Endothelial cell of umbilical vein (primary cell): Measurements from ENCODE around the gene CMIP. TPM values are rescaled to one million over a fixed set of nuclear protein-coding genes. Genes with fewer than 3 reads are reported as not detected.

Experiments
- BruUV-seq: library from RNA; stranded (reverse); fragments of 400-500 nt; replicated peaks from 2 replicates; lab custom pipeline; 2021; lab: Mats Ljungman, UMichigan
- CTCF ChIA-PET: fragments of 300-600, 350-600 bp; sonication (Branson Sonifier 250); formaldehyde crosslinking; loops from one replicate; lab custom pipeline; 2021; ENCODE audit warnings: antibody characterized with exemption, inconsistent platforms; lab: Charles Lee
- POLR2A ChIA-PET: fragments of 300-600, 350-600 bp; sonication (Branson Sonifier 250); formaldehyde crosslinking; loops from one replicate; lab custom pipeline; 2021; ENCODE audit warnings: antibody characterized with exemption, inconsistent platforms; lab: Charles Lee
- DNase-seq: peaks from one replicate; pipeline ENCODE4 v3.0.0-alpha.2; 2011; ENCODE audit warnings: low read depth, low spot score
- FAIRE-seq: peaks from 2 replicates; lab custom pipeline; 2011; peaks lifted over from hg19 to GRCh38; lab: Jason Lieb, UNC
- H2AFZ ChIP-seq: 2 replicates; pipeline ENCODE4 v1.6.0; 2012; ENCODE audit warnings: low read depth, low read length, control low read depth, inconsistent platforms
- H3K27ac ChIP-seq: 2 replicates; pipeline ENCODE4 v1.5.1; 2011; ENCODE audit warnings: low read depth, mild to moderate bottlenecking, control low read depth, low read length, moderate library complexity; ENCODE audit not compliant: insufficient read depth
- H3K27me3 ChIP-seq, 2 experiments: 2 replicates each; pipeline versions ENCODE4 v1.6.0 to v1.6.1; 2011; ENCODE audit warnings: low read length in 2 of 2, mixed read lengths in 1 of 2; ENCODE audit not compliant: control insufficient read depth in 2 of 2, insufficient read depth in 2 of 2
- H3K36me3 ChIP-seq, 2 experiments: 2 replicates in 1 of 2; 3 replicates in 1 of 2; pipeline ENCODE4 v1.5.1; 2011; ENCODE audit warnings: low read length in 2 of 2, mild to moderate bottlenecking in 1 of 2, moderate library complexity in 1 of 2; ENCODE audit not compliant: control insufficient read depth in 2 of 2, insufficient read depth in 2 of 2; ENCODE audit errors: extremely low read depth in 1 of 2
- H3K4me1 ChIP-seq: 3 replicates; pipeline ENCODE4 v1.5.1; 2011; ENCODE audit warnings: mild to moderate bottlenecking, low read length; ENCODE audit not compliant: control insufficient read depth, insufficient read depth; ENCODE audit errors: extremely low read depth
- H3K4me2 ChIP-seq: 2 replicates; pipeline ENCODE4 v1.6.1; 2011; ENCODE audit warnings: low read length, control low read depth, mixed read lengths; ENCODE audit not compliant: insufficient read depth
- H3K4me3 ChIP-seq, 3 experiments: fragments of 200-600 bp in 1 of 3; sonication (generic), shearing (Covaris generic) in 1 of 3; replicated peaks in 1 of 3; 2 replicates each; pipeline ENCODE4 v1.5.1; 2011 to 2016; ENCODE audit warnings: control low read depth in 3 of 3, low read length in 3 of 3, mild to moderate bottlenecking in 2 of 3, inconsistent platforms in 1 of 3, low read depth in 1 of 3, moderate library complexity in 1 of 3; ENCODE audit not compliant: insufficient read depth in 1 of 3
- H3K79me2 ChIP-seq: 2 replicates; pipeline ENCODE4 v1.6.0; 2012; ENCODE audit warnings: low read length, inconsistent platforms; ENCODE audit not compliant: control insufficient read depth, insufficient read depth
- H3K9ac ChIP-seq: replicated peaks from 2 replicates; pipeline ENCODE3; 2011; ENCODE audit warnings: low read length, control low read depth; ENCODE audit not compliant: insufficient read depth; ENCODE audit errors: extremely low read depth
- H3K9me1 ChIP-seq: replicated peaks from 3 replicates; pipeline ENCODE4 v1.6.0; 2011; ENCODE audit warnings: mild to moderate bottlenecking, low read length; ENCODE audit not compliant: control insufficient read depth, insufficient read depth; ENCODE audit errors: extremely low read depth
- H3K9me3 ChIP-seq: replicated peaks from 2 replicates; pipeline ENCODE4 v1.5.1; 2012; ENCODE audit warnings: low read length, inconsistent platforms; ENCODE audit not compliant: control insufficient read depth, insufficient read depth
- H4K20me1 ChIP-seq: replicated peaks from 2 replicates; pipeline ENCODE3; 2011; ENCODE audit warnings: mild to moderate bottlenecking, low read length; ENCODE audit not compliant: control insufficient read depth, insufficient read depth; ENCODE audit errors: extremely low read depth
- CTCF ChIP-seq, 2 donors: IDR thresholded peaks; 1 replicate in 1 of 2; 2 replicates in 1 of 2; pipeline ENCODE4 v1.5.1; 2011; ENCODE audit warnings: low read length in 2 of 2, mild to moderate bottlenecking in 2 of 2, moderate library complexity in 2 of 2, control low read depth in 1 of 2, inconsistent platforms in 1 of 2, low read depth in 1 of 2; ENCODE audit not compliant: insufficient read depth in 1 of 2; ENCODE audit errors: extremely low read depth in 1 of 2
- EZH2 ChIP-seq: IDR thresholded peaks from 2 replicates; pipeline ENCODE4 v1.6.1; 2012; ENCODE audit warnings: borderline replicate concordance, low read depth, mild to moderate bottlenecking, moderate library complexity, low read length, inconsistent platforms; ENCODE audit not compliant: severe bottlenecking
- FOS ChIP-seq: IDR thresholded peaks from 2 replicates; pipeline ENCODE4 v1.6.1; 2011; ENCODE audit warnings: mild to moderate bottlenecking, low read length, moderate library complexity, borderline replicate concordance; ENCODE audit not compliant: insufficient read depth
- GATA2 ChIP-seq: IDR thresholded peaks from 2 replicates; pipeline ENCODE4 v1.7.0; 2011; ENCODE audit warnings: low read depth, mild to moderate bottlenecking, moderate library complexity, mixed read lengths, low read length; ENCODE audit not compliant: insufficient read length, insufficient read depth
- JUN ChIP-seq: IDR thresholded peaks from 2 replicates; pipeline ENCODE4 v1.6.1; 2011; ENCODE audit warnings: borderline replicate concordance, low read depth; ENCODE audit not compliant: insufficient read length, insufficient read depth
- MAX ChIP-seq: IDR thresholded peaks from 2 replicates; pipeline ENCODE4 v1.6.1; 2011; ENCODE audit not compliant: insufficient read depth, insufficient read length
- MYC ChIP-seq: IDR thresholded peaks from one replicate; pipeline ENCODE4 v1.6.1; 2011; ENCODE audit warnings: mild to moderate bottlenecking, low read depth, low read length
- POLR2A ChIP-seq: IDR thresholded peaks from 2 replicates; pipeline ENCODE4 v1.6.1; 2012; ENCODE audit warnings: low read depth, mild to moderate bottlenecking, control low read depth, low read length
- POLR2AphosphoS5 ChIP-seq: IDR thresholded peaks from 2 replicates; pipeline ENCODE4 v1.6.1; 2012; ENCODE audit warnings: low read depth, mild to moderate bottlenecking, control low read depth, low read length, moderate library complexity; ENCODE audit not compliant: insufficient read depth
- dilution Hi-C: fragments of 300-500 bp; cut with MboI; formaldehyde crosslinking; loops from one replicate; pipeline ENCODE4 v1.15.0; 2019; ENCODE audit warnings: low sequenced_read_pairs; ENCODE audit not compliant: extremely low pct_ligation_motif_present
- intact Hi-C: fragments of 100-400 bp; cut with micrococcal nuclease; formaldehyde crosslinking; loops from one replicate; pipeline ENCODE4 v1.10.0; 2022
- polyA plus RNA-seq, 4 experiments: library from polyadenylated mRNA; depleted of rRNA in 3 of 4; stranded (reverse) in 3 of 4; unstranded in 1 of 4; fragments of >200 nt; gene quantifications; 2 replicates each; pipeline versions ENCODE4 v1.2.1 to v1.2.3, GENCODE V29; 2011 to 2012; ENCODE audit warnings: missing spikeins in 1 of 4
- total RNA-seq: library from RNA; stranded (reverse); gene quantifications from 2 replicates; pipeline ENCODE4 v1.2.3, GENCODE V29; 2021

The CMIP gene
- total and polyA plus RNA-seq, 2 donors (not counting 3 experiments of a cell fraction or from before 2014, with no cell fraction given) = 29.0 to 101 TPM

GRCh38 chr16:81556715-81557284 is 112.2 kb downstream of the CMIP start:
- BruUV-seq = no TSS peak
- ChIA-PET CTCF (no interaction called here), POLR2A (no interaction called here)
- no peak overlapping the region for H2AFZ ChIP-seq
- FAIRE-seq (no peak), DNase-seq (no peak)
- no peaks in the 10 kb centered on the region for H4K20me1 ChIP-seq
- no peaks in the 10 kb centered on the region for H3K27me3 ChIP-seq
- peaks cover 31% of the 10 kb centered on the region for H3K4me1 ChIP-seq
- TF ChIP-seq JUN = no peak
- TF ChIP-seq FOS = no peak
- no peak for TF ChIP-seq POLR2A
- no peak for TF ChIP-seq EZH2
- TF ChIP-seq MYC = no peak
- TF ChIP-seq CTCF (IDR thresholded peaks at IDR 0.05; ENCODE audit: extremely low read depth in 1 of 2, insufficient read depth in 1 of 2, low read depth in 1 of 2, low read length in 2 of 2) = no peak
- no peak for TF ChIP-seq MAX
- TF ChIP-seq GATA2 = no peak
- no peak for TF ChIP-seq POLR2AphosphoS5
- no peaks in the 10 kb centered on the region for H3K9me1 ChIP-seq
- H3K4me2 ChIP-seq = no peak overlapping the region
- no peaks in the 10 kb centered on the region for H3K9me3 ChIP-seq
- no peak overlapping the region for H3K9ac ChIP-seq
- dilution Hi-C loops (no loop called here), intact Hi-C loops (no loop called here)
- no peak overlapping the region for H3K27ac ChIP-seq
- H3K79me2 ChIP-seq = peaks cover 31% of the 10 kb centered on the region
- H3K4me3 ChIP-seq = no peak overlapping the region
- H3K36me3 ChIP-seq = peaks cover 0 to 2% of the 10 kb centered on the region in 2 experiments
